GM12878 (cell line): ENCODE data around the gene MAN1A1. TPM values are rescaled to one million over a fixed set of nuclear protein-coding genes. Genes with fewer than 3 reads are reported as not detected.

Experiments used
- ATF2 ChIP-seq: IDR thresholded peaks from 2 replicates; pipeline ENCODE4 v1.6.1; 2012; ENCODE audit warnings: low read length, inconsistent platforms
- CBFB ChIP-seq: IDR thresholded peaks from 2 replicates; pipeline ENCODE4 v1.6.1; 2016; ENCODE audit warnings: antibody characterized with exemption, low read depth
- CBX5 ChIP-seq: sonication (generic); IDR thresholded peaks from 2 replicates; pipeline ENCODE4 v1.6.1; 2016; ENCODE audit warnings: low read depth, moderate library complexity, mild to moderate bottlenecking, inconsistent platforms
- EP300 ChIP-seq, 2 experiments: fragments of 150-350 bp in 1 of 2; IDR thresholded peaks; 2 replicates each; pipeline ENCODE4 v1.6.1; 2011 to 2012; ENCODE audit warnings: low read depth in 2 of 2, low read length in 2 of 2, borderline replicate concordance in 1 of 2, improper control_type of control experiment in 1 of 2, inconsistent platforms in 1 of 2; ENCODE audit not compliant: control insufficient read depth in 1 of 2
- FOXM1 ChIP-seq: IDR thresholded peaks from 2 replicates; pipeline ENCODE4 v1.6.1; 2012; ENCODE audit warnings: low read depth, mild to moderate bottlenecking, inconsistent platforms, low read length, moderate library complexity
- PKNOX1 ChIP-seq: fragments of 450-650 bp; IDR thresholded peaks from 2 replicates; pipeline ENCODE4 v1.6.1; 2016; ENCODE audit warnings: mild to moderate bottlenecking
- RAD51 ChIP-seq: fragments of 450-650 bp; IDR thresholded peaks from 2 replicates; pipeline ENCODE4 v1.6.1; 2016; ENCODE audit warnings: moderate library complexity, mild to moderate bottlenecking, inconsistent platforms
- RUNX3 ChIP-seq: IDR thresholded peaks from 2 replicates; pipeline ENCODE4 v1.6.1; 2012; ENCODE audit warnings: low read length, inconsistent platforms
- SKIL ChIP-seq: fragments of 450-650 bp; IDR thresholded peaks from 2 replicates; pipeline ENCODE4 v1.6.1; 2017; ENCODE audit warnings: mild to moderate bottlenecking, low read depth, inconsistent platforms; ENCODE audit not compliant: poor library complexity, severe bottlenecking
- polyA plus RNA-seq, 11 experiments: library from polyadenylated mRNA; depleted of rRNA in 4 of 11; unstranded in 6 of 11; stranded (reverse) in 5 of 11; fragments of >200 nt; fragmentation: Nextera tagmentation in 4 of 11; fragmentation: Illumina TruSeq in 1 of 11; extraction: Ambion mirVana in 4 of 11; extraction: Trizol in 1 of 11; gene quantifications; 1 replicate in 1 of 11; 2 replicates in 10 of 11; pipeline versions ENCODE4 v1.2.1 to v1.2.3, GENCODE V29; 2011 to 2016; ENCODE audit warnings: inconsistent platforms in 2 of 11, missing spikeins in 2 of 11, low read depth in 1 of 11
- total RNA-seq, 4 experiments: library from RNA; depleted of rRNA in 3 of 4; stranded (reverse); fragments of >200 nt in 3 of 4; fragmentation: Illumina TruSeq in 1 of 4; extraction: Trizol in 1 of 4; gene quantifications; 2 replicates each; pipeline versions ENCODE4 v1.2.1 to v1.2.3, GENCODE V29; 2013 to 2021

MAN1A1 gene
- total and polyA plus RNA-seq, 10 of the 15 experiments (the other 5 are each of a cell fraction or from before 2014, with no cell fraction given): 5.4 to 28.1 (median 19.5) TPM

- TF ChIP-seq SKIL: peak; percentile 11
- TF ChIP-seq RUNX3: peak; percentile 17; the same call in 1 of the 2 replicates
- 0 out of 2 replicates have a peak, but pooled peaks have one; percentile 2 for TF ChIP-seq CBX5
- peak; percentile 60 for TF ChIP-seq RAD51
- 0 out of 2 replicates have a peak, but pooled peaks have one; percentile 15 for TF ChIP-seq CBFB
- 0 out of 2 replicates have a peak, but pooled peaks have one; percentile 31 for TF ChIP-seq FOXM1
- TF ChIP-seq ATF2: 0 out of 2 replicates have a peak, but pooled peaks have one; percentile 26
- TF ChIP-seq EP300 (IDR thresholded peaks at IDR 0.05; ENCODE audit: borderline replicate concordance in 1 of 2, control insufficient read depth in 1 of 2, low read depth in 2 of 2, low read length in 2 of 2): 0 out of 4 replicates have a peak, but pooled peaks of 1 of the 2 experiments have one; percentile 9
- TF ChIP-seq PKNOX1: peak; percentile 42; the same call in 1 of the 2 replicates
Observed at GRCh38 chr6:119347466-119348095, 2.0 kb downstream of the MAN1A1 start (continued).
